NCI-H1417 treated with DMSO at 0.1 percent for 48 hours (cell line): ENCODE results near the gene SACS.
"Not testable (repeated sequence)": the region's sequence is repeated elsewhere in the genome, so short reads cannot be mapped to it uniquely, and the experiment has no call there.

Source experiments
- DNase-seq: peaks from one replicate; lab custom pipeline; 2025; lab: John Stamatoyannopoulos, UW

The SACS gene

GRCh38 chr13:23314837-23315236 lies 118.7 kb downstream of the SACS start:
- DNase-seq, result not testable (repeated sequence)

DNA sequence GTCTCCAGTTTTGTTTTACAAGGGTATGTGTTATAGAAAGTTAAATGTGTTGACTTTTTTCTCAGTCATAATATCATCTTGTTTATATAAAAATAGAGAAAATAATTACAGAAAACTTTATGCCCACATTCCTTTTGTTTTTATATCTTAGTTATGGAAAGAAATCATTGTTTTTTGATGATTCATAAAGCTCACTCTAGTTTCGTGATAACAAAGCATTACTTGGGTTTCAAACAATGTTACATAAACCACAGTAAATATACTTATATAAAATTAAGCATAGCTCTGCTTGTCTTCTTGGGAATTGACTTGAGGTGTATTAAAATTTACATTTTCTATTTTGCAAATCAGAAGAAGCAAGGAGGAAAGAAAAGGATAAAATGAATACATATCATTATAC lies 140.9 kb downstream of the SACS start:
- DNase-seq, result no peak

- no peak for DNase-seq
Measured at GRCh38 chr13:23289917-23290357, 143.6 kb downstream of the SACS start.

- DNase-seq, result no peak
Measured at GRCh38 chr13:23288995-23289394, 144.5 kb downstream of the SACS start.

- no peak for DNase-seq
Measured at GRCh38 chr13:23288564-23288963, 144.9 kb downstream of the SACS start.

DNA sequence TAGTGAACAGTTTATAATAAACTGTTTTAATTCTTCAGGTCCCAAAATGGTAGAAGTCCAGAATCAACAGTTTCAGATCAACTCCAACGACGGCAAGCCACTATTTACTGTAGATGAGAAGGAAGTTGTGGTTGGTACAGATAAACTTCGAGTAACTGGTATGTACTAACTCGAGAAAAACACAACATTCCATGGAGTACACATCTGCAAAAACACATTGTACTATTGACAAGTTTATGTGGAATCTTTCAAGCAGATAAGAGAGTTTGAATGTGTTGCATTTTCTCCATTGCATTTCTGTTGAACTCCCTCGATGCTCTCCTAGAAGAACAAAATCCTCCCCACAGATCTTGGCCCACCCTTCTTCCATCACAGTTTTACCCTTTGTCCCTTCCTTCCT lies 154.2 kb downstream of the SACS start:
- DNase-seq, result no peak
